SK-N-SH (cell line): Measurements from ENCODE around the gene MCF2L.

Source experiments
- CTCF ChIP-seq: fragments of 200-600 bp; sonication (generic); IDR thresholded peaks from 2 replicates; pipeline ENCODE4 v1.6.1; 2017; ENCODE audit warnings: antibody characterized with exemption, mild to moderate bottlenecking, moderate library complexity
- GABPA ChIP-seq: IDR thresholded peaks from 2 replicates; pipeline ENCODE4 v1.4.0; 2012; ENCODE audit warnings: low read depth, mild to moderate bottlenecking
- MEF2A ChIP-seq: IDR thresholded peaks from 2 replicates; pipeline ENCODE4 v1.4.0; 2012; ENCODE audit warnings: low read depth, borderline replicate concordance
- MXI1 ChIP-seq: IDR thresholded peaks from 2 replicates; pipeline ENCODE4 v1.6.1; 2012; ENCODE audit warnings: mild to moderate bottlenecking, low read depth, low read length, improper control_type of control experiment
- RAD21 ChIP-seq: IDR thresholded peaks from 2 replicates; pipeline ENCODE4 v1.6.1; 2012; ENCODE audit warnings: mild to moderate bottlenecking, low read length
- TAF1 ChIP-seq: IDR thresholded peaks from 2 replicates; pipeline ENCODE4 v1.6.1; 2012; ENCODE audit warnings: low read depth, mild to moderate bottlenecking, low read length, moderate library complexity, borderline replicate concordance

DNA sequence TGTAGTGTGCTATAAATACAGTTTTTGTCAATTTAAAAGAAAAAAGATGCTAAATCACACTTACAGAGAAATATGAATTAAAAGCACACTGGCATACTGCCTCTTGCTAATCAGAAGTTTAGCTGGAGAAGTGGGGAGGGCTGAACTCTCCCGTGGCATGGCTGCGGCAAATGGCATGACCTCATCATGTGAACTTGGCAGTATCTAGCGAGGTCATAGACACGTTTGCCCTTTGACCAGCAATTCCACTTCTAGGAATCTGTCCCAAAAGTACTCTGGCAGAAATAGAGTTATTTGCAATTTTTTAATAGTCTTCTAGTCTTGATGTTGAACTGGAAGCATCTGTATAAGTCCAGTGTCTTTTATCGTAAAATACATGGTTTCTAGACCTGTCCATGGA is 42.0 kb upstream of the MCF2L start:
- TF ChIP-seq MXI1 (no peak), GABPA (no peak), TAF1 (no peak), MEF2A (no peak), RAD21 (no peak), CTCF (no peak)
